Neural crest cell (in vitro differentiated cells): ENCODE measurements around the gene MLLT1. TPM values are rescaled to one million over a fixed set of nuclear protein-coding genes. Genes with fewer than 3 reads are reported as not detected.
"Not testable (repeated sequence)": the region's sequence is repeated elsewhere in the genome, so short reads cannot be mapped to it uniquely, and the experiment has no call there.

Source experiments
- DNase-seq: peaks from one replicate; pipeline ENCODE4 v3.0.0; 2021; ENCODE audit warnings: low read depth, mixed read lengths, low spot score
- H3K27ac Mint-ChIP-seq: one replicate; pipeline ENCODE4 v1.8.0; 2021; ENCODE audit warnings: mild to moderate bottlenecking, mixed read lengths; ENCODE audit not compliant: unreplicated experiment
- H3K27me3 Mint-ChIP-seq: 2 replicates; pipeline ENCODE4 v1.8.0; 2021; ENCODE audit warnings: low read depth, mild to moderate bottlenecking, mixed read lengths
- H3K36me3 Mint-ChIP-seq: 2 replicates; pipeline ENCODE4 v1.8.0; 2021; ENCODE audit warnings: low read depth, mild to moderate bottlenecking, mixed read lengths
- H3K4me1 Mint-ChIP-seq: 2 replicates; pipeline ENCODE4 v1.8.0; 2021; ENCODE audit warnings: mixed read lengths
- H3K4me3 Mint-ChIP-seq: one replicate; pipeline ENCODE4 v1.8.0; 2021; ENCODE audit warnings: mild to moderate bottlenecking, mixed read lengths
- H3K9me3 Mint-ChIP-seq: 2 replicates; pipeline ENCODE4 v1.8.0; 2021; ENCODE audit warnings: mixed read lengths
- CTCF ChIP-seq: fragments of 200-600 bp; sonication (generic); conservative IDR thresholded peaks from 2 replicates; pipeline ENCODE4 v1.5.0; 2021; ENCODE audit warnings: antibody characterized with exemption, mild to moderate bottlenecking
- total RNA-seq: library from RNA; stranded (reverse); gene quantifications from 2 replicates; pipeline ENCODE4 v1.2.1, GENCODE V29; 2021

The MLLT1 gene
- total RNA-seq, 1 donor from 2014 or later: 86.4 TPM

DNA sequence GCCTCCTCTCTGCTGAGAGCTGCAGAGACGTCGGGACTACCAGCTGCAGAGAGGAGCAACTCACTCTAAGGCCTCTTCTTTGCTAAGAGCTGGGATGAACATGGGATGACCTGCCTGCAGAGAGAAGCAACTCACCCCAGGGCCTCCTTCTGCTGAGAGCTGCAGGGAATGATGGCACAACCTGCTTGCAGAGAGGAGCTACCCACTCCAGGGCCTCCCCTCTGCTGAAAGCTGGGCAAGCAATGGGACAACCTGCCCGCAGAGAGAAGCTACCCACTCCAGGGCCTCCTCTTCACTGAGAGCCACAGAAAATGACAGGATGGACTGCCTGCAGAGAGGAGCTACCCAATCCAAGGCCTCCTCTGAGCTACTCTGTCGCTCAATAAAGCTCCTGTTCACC, 6.9 kb upstream of the MLLT1 start:
- H3K36me3 Mint-ChIP-seq: peaks cover 2% of the 10 kb centered on the region
- DNase-seq: no peak
- H3K27me3 Mint-ChIP-seq: peaks cover 19% of the 10 kb centered on the region
- no peak overlapping the region for H3K27ac Mint-ChIP-seq
- peaks cover 4% of the 10 kb centered on the region for H3K9me3 Mint-ChIP-seq
- no peak overlapping the region for H3K4me3 Mint-ChIP-seq
- no peaks in the 10 kb centered on the region for H3K4me1 Mint-ChIP-seq
- TF ChIP-seq CTCF: no peak

GRCh38 chr19:6282393-6282792, 2.6 kb upstream of the MLLT1 start:
- not testable (repeated sequence) for H3K27ac Mint-ChIP-seq, DNase-seq, H3K36me3 Mint-ChIP-seq, H3K9me3 Mint-ChIP-seq
- peaks cover 17% of the 10 kb centered on the region for H3K4me1 Mint-ChIP-seq
- peaks cover 19% of the 10 kb centered on the region for H3K27me3 Mint-ChIP-seq
- peak overlapping the region; percentile 48 for H3K4me3 Mint-ChIP-seq

GRCh38 chr19:6279620-6279930, 200 bp downstream of the MLLT1 start:
- no peaks in the 10 kb centered on the region for H3K9me3 Mint-ChIP-seq

DNA sequence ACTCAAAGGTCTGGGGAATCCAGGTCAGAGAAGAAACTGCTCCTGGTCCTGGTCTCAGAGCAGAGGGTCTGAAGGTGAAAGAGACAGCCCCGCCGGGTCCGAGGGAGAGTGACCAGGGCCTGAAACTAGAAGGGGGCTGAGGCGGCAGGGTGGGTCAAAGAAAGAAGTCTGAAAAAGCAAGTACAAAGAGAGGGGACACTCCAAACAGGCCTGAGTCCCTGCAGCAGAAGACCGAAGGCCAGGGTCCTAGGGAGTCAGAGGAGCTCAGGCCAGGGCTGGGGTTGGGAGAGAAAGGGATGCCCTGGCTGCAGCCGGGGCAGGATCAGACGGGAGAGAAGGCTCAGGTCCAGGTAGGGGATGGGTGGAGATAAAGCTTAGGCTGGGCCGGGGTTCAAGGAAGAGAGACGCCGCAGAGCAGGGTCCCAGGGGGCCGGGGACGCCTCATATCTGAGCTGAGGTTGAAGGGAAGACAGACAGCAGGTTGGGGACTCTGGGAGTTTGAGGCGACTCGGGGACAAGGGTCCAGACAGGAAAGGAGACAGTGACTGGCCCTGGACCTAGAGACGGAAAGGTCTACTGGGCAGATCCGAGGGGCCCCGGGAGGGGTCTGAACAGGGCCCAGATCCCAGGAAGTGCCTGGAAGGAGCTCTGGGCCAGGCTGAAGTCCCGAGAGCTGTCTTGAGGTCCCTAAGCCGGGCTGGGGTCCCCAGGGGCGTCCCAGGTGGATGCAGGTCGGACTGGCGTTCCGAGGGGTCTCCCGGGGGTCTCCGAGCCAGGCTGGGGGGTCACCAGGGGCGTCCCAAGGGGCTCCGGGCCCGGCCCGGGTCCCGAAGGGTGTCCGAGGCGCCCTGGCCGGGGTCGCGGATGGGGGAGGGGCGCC, 795 bp downstream of the MLLT1 start:
- Mint-ChIP-seq H3K36me3 (no peaks in the 10 kb centered on the region), H3K27ac (peak overlapping the region; percentile 89), H3K4me3 (peak overlapping the region; percentile 97), H3K27me3 (peaks cover 16% of the 10 kb centered on the region), H3K4me1 (peaks cover 37% of the 10 kb centered on the region), H3K9me3 (no peaks in the 10 kb centered on the region)
- no peak for TF ChIP-seq CTCF
- DNase-seq: no peak

More at GRCh38 chr19:6279620-6279930, 200 bp downstream of the MLLT1 start:
- Mint-ChIP-seq H3K4me1 (peaks cover 31% of the 10 kb centered on the region), H3K36me3 (no peaks in the 10 kb centered on the region), H3K27me3 (peaks cover 16% of the 10 kb centered on the region), H3K27ac (no peak overlapping the region), H3K4me3 (no peak overlapping the region)
- no peak for TF ChIP-seq CTCF
- DNase-seq: no peak

- TF ChIP-seq CTCF: no peak
- Mint-ChIP-seq H3K27ac (peak overlapping the region; percentile 72), H3K27me3 (peaks cover 13% of the 10 kb centered on the region), H3K36me3 (no peaks in the 10 kb centered on the region), H3K9me3 (no peaks in the 10 kb centered on the region), H3K4me3 (peak overlapping the region; percentile 97), H3K4me1 (peaks cover 47% of the 10 kb centered on the region)
- DNase-seq: no peak
Observed at GRCh38 chr19:6278051-6278450, 1.7 kb downstream of the MLLT1 start.

GRCh38 chr19:6276447-6276846, 3.3 kb downstream of the MLLT1 start:
- DNase-seq: no peak
- Mint-ChIP-seq H3K27ac (no peak overlapping the region), H3K4me3 (peak overlapping the region; percentile 97)

More at GRCh38 chr19:6276447-6276846, 3.3 kb downstream of the MLLT1 start:
- Mint-ChIP-seq H3K9me3 (no peaks in the 10 kb centered on the region), H3K36me3 (no peaks in the 10 kb centered on the region), H3K27me3 (no peaks in the 10 kb centered on the region), H3K4me1 (peaks cover 61% of the 10 kb centered on the region)
- TF ChIP-seq CTCF: no peak
